Fibroblast of skin of left quadriceps (primary cell): ENCODE data around the gene AMMECR1.
"Not testable (repeated sequence)": the region's sequence is repeated elsewhere in the genome, so short reads cannot be mapped to it uniquely, and the experiment has no call there.

Source experiments
- DNase-seq, 2 experiments: peaks; one replicate each; pipeline ENCODE4 v3.0.0-alpha.2; 2013; ENCODE audit warnings: low read depth in 2 of 2

The AMMECR1 gene

DNA sequence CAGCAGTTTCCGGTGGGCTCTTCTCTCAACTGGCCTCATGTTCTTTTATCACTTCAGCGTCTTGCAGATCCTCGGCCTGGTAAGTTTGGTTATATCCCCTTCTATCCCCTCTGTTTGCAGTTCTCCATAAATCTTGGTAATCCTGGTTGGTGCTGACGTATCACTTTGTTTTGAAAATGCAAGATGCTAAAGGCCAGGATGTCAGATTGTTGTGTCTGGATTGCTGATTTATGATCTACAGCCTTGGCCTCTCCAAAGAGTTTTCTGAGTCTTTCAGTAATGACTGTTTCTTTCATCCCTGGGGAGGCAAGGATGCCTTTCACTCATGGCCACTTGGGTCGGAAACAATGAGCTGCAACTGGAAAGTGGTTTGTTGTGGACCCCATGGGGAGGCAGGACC, 146.4 kb downstream of the AMMECR1 start:
- no peak for DNase-seq

DNA sequence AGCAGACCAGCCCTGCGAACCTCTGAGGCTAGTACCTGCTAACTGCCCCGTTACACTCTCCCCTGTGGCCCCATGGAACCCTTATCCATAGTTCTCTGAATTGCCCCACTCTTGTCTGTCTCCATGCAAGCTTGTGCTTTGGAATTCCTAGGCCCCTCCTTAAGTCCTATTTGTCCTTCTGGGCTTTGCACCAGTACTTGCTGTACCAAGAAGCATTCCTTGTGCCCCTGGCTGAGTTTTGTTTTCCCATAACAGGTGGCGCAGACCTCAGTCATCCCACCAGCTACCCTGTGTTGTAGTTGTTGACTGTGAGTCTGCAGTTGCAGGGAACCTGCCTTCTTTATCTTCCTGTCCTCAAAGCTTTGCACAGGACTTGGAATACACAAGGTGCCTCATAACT, 147.9 kb downstream of the AMMECR1 start:
- no peak for DNase-seq

DNA sequence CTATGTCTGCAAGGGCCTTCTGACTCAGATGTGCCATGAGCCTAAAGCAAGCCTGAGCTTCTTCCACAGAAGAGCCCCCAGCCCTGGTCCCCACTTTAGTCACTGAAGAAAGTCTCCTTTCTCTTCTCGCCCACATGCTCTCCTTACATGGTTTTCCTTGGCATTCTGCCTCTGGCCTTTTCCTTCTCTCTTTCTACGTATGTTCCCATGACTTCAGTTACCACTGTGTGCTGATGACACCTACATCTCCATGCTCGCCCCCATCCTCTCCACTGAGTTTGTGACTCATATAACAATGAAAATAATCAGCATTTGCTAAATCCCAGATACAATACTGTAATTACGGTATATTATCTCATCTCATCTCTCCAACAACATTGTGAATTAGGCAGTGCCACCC, 149.3 kb downstream of the AMMECR1 start:
- no peak for DNase-seq

DNA sequence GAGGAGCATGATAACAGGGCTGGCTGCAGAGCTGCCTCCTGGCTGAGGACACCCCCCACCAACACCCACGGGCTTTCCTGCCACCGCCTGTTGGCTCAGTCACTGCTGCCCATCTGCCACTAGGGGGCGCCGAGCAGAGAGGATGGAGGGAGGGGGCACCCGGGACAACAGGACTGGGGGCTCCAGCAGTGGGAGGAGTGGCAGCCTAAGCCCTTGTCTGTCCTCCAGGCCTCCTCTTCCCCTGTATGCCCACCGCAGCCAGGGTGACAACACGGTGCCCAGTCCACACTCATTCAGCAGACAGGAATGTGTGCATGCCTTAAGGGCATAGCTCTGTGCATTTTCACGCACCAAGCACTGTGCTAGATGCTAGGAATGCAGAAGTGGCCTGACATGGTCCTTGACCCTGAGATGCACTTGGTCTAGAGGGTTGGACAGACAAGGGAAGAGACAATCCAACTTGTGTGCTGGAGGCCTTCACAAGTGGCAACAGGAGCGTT, 149.9 kb downstream of the AMMECR1 start:
- no peak for DNase-seq

DNA sequence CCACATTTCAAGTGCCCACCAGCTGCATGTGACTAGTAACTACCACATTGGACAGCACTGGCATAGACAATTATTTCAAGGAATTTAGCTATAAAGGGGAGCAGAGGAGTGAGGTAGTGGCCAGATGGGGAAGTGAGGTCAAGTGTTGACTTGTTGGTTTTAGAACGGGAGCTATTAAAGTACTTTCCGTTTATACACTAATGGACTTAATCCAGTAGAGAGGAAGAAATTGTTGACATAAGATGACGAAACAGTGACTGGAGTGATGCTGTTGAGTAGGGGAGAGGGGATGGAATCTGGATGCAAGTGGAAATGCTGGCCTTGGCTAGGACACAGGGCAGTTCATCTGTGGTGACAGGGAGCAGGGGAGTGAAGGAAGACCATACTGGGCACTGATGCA, 154.4 kb downstream of the AMMECR1 start:
- DNase-seq: no peak

DNA sequence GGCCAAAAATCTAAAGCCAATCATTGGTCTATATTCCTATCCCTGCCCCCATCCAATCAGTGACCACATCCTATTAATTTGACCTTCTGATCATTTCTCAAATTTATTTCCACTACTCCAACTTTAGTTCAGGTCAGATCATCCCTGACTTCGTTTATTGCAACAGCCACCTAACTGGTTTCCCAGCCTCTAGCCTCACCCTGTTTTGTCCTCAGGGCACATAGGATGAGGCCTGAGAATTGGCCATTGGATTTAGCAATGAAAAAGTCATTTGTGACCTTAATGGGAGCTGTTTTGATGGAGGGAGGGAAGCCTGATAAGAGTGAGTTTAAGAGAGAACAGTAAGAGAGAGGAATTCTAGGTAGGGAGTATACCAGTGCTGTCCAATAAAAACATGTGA, 155.0 kb downstream of the AMMECR1 start:
- DNase-seq: no peak

DNA sequence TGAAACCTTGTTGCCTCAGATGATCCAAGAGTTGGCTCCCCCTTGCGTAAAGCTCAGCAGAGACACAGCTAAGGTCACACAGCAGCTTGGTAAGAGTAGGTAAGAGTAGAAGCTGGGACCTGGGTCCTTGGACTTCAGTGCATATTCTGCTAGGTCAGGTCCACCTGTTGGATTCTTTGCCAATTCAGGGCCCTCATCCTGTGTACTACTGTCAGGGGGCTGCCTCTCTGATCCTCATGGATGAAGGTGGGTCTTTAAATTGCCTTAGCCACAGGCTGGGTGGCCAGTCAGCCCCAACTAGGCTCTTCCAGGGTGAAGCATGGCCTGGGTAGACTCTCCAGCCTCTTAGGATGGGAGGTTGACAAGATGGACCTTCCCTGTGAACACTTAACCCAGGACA, 155.8 kb downstream of the AMMECR1 start:
- no peak for DNase-seq

DNA sequence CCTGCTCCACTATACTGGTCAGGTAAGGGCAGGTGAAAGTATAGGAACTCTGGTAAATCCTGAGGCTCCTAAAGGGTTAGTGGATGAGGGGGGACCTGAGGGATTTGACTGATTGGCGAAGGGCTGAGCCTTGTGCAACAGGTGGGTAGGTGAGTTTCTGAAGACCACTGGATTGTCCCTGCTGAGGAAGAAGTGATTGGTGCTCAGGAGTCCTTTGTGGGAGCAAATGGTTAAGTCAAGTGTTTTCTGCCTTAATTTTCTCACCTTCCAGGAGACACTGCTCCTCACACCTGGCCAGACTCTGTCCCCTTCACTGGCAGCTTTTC, 156.6 kb downstream of the AMMECR1 start:
- no peak for DNase-seq

DNA sequence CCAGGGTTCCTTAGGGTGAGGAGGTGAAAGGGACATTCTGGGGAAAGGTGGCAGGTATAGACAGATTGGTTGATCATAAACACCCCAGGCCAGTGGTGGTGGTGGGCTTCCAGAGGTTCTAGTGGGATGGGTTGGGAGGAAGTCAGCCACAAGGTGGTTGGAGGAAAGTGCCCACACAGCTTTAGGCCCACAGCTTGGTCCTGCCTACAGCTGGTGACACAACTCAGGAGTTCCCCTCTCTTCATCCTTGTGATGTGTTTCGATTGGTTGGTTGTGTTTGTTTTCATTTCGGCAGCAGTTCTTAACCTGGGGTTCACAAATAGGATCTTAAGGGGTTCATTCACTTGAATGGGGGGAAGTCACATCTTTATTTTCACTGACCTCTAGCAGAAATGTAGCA, 158.0 kb downstream of the AMMECR1 start:
- no peak for DNase-seq

DNA sequence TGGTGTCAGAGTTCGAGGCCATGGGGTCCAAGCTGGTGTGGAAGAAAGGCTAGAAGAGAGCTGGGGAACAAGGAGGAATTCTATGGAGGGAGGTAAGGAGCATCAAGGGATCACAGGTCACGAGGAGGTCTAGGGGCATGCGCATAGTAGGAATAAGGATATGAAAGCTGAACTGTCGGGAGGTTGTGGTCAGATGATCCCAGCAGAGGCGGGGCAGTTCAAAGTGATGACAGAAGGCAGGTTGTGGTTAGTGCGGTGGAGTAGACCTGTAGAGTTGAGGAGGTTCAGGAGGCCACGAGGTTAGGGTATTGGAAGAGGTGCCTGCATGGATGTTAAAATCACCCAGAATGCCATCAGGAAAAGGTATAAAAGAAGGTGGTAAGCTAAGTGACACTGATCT, 158.7 kb downstream of the AMMECR1 start:
- no peak for DNase-seq

DNA sequence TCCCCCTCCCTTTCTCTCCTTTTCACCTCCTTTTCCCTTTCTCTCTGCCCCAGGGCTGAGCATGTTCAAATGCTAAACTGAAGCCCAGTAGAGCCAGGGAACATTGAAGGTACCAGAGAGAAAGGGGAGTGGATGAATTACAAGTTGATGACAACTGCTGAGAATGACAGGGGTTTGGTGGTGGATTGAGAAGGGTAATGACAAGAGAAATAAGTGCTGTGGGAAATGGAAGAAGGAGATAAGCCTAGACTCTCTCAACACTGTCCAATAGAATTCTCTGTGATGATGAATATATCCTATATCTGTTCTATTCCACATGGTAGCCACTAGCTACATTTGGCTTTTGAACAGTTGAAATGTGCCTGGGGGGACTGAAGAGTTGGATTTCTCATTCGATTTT, 160.4 kb downstream of the AMMECR1 start:
- DNase-seq: no peak

DNA sequence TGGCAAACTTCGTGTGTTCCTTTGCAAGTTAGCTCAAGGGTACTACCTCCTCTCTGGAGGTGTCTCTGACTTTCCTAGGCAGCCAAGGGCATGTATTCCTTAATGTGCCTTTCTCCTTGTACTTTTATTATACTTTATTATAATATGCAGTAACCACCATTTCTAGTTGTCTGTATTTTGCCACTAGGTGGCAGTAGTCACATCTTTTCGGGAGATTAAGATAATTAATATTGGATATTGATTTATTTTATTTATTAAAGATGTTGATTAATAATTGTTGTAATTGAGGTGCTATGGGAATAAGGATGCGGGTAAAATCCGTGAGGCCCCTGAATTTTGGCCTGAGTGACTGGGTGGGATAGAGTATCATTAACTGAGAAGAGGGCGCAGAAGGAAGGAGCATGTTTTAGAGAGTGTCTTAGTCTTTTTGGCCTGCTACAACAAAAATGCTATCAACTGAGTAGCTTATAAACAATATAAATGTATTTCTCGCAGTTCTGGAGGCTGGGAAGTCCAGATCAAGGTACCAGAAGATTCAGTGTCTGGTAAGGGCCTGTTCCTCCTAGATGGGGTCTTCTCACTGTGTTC, 161.6 kb downstream of the AMMECR1 start:
- no peak for DNase-seq

DNA sequence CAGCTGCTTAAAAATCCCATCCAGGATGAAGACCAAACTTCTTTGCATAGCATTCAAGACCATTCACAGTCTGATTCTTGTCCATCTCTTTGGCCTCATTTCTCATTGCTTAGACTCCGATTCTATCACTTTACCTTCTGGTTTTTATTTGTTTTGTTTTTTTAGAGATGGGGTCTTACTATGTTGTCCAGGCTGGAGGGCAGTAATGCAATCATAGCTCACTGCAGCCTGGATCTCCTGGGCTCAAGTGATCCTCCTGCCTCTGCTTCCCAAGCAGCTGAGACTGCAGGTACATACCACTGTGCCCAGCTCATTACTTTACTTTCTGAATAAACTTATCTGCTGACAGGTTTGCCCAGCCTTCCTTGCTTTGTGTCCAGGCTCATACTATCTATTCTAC, 162.1 kb downstream of the AMMECR1 start:
- no peak for DNase-seq

DNA sequence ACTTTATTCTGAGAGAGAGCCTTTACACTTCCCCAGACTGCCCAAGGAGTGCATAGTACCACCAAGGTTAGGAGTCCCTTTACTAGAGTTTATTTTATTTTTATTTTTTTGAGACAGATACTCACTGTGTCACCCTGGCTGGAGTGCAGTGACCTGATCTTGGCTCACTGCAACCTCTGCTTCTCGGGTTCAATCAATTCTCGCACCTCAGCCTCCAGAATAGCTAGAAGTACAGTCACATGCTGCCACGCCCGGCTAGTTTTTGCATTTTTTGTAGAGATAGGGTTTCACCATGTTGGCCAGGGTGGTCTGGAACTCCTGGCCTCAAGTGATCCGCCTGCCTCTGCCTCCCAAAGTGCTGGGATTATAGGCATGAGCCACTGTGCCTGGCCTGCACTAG, 163.6 kb downstream of the AMMECR1 start:
- not testable (repeated sequence) for DNase-seq

DNA sequence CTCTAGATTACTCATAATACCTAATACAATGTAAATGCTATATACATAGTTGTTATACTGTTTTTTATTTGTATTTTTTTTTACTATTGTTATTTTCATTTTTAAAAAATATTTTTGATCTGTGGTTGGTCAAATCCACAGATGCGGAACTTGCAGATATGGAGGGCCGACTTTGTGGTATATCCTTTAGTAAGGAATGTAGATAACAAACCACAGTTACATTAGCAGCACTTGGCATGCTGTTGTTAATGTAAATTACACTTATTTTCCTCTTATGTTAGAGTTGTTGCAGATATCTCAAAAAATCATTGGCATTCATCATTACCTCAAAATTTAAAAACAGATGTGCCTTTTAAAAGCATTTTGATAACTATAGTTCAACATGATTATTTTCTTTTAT, 164.0 kb downstream of the AMMECR1 start:
- no peak for DNase-seq

DNA sequence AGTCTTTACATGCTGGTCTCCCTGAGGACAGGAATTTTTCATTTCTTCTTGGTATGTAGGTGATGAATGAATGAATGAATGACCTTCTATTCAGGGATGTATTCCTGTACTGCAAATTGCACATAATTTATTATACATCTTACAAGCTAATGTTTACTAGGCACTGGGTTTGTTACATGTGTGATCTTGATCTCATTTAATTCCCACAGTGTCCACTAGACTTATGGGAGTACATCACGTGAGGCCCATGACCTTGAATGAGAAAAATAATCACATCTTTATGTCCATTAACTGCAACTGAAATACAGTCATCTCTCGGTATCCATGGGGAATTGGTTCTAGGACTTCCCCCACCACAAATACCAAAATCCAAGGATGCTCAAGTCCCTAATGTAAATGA, 164.6 kb downstream of the AMMECR1 start:
- no peak for DNase-seq

DNA sequence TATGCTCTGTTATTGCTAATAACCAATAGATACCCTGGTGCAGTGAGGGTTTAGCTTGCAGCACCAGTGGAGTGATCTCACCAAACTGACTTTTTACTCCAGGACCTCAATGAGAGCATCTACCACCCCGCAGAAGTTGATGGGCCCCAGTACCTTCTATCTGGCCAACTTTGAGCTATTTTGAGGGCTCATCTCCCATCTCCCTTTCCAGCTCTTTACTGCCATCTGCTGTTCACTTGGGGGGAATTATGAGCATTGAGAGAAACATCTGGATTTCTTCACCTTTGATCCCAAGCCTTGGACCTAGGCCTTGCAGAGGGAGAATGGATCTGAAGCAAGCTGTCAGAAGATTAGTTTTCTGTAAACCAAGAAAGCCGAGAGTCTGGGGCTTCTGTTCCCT, 171.4 kb downstream of the AMMECR1 start:
- DNase-seq: no peak

DNA sequence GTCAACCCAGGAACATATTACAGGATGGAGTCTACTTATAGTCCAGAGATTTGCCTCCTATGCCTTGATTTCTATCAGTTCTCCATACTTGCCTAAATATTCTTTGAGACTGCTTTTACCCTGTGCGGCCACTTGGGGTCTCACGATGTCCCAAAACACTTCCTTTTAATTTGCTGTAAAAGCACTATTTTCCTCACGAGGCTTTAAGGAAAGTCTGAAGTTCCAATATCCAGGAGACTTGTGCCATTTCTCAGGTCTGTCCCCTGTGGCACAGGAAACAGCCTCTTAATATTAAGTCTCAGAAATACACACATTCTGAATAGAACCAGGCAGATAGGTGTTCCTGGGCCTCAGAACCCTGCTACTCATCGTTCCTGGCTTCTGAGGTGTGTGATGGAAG, 172.0 kb downstream of the AMMECR1 start:
- no peak for DNase-seq

DNA sequence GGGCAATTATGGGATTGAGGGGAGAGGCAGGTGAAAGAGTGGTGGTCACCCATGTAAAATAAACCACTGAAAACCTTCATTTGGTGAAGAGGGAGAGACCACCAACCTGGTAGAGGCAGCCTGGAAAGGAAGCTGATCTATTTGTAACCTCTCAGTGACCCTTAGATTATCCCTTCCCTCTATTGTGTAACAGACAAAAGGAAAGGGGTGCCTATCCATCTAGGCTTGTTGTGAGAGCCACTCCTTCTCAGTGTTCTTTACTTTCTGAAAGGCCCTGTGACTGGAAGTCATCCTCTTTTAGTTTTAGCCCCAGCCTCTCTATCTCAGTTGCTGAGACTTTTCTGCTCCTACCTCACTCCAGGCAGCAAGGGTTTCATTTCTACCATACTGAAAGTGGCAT, 172.6 kb downstream of the AMMECR1 start:
- no peak for DNase-seq
